Neural progenitor cell (in vitro differentiated cells): ENCODE measurements around the gene STK4.

ENCODE experiments used
- CTCF ChIP-seq: fragments of 200-600 bp; sonication (generic); IDR thresholded peaks from 2 replicates; pipeline ENCODE4 v1.5.1; 2017; ENCODE audit warnings: antibody characterized with exemption, mild to moderate bottlenecking
- EZH2 ChIP-seq: fragments of 200-600 bp; sonication (generic); IDR thresholded peaks from 2 replicates; pipeline ENCODE4 v1.6.1; 2017; ENCODE audit warnings: antibody characterized with exemption, mild to moderate bottlenecking, moderate library complexity
- EZH2phosphoT487 ChIP-seq: fragments of 200-600 bp; sonication (generic); IDR thresholded peaks from 2 replicates; pipeline ENCODE4 v1.6.1; 2017; ENCODE audit warnings: antibody characterized with exemption

- TF ChIP-seq CTCF (no peak), EZH2 (no peak), EZH2phosphoT487 (no peak)
Observed at GRCh38 chr20:44993343-44993742, 27.0 kb downstream of the STK4 start.
